Stimulated activated CD8-positive, alpha-beta memory T cell treated with anti-CD3 and anti-CD28 coated beads, Interleukin-15, amount 100 ng/mL, for 48 hours (primary cell): ENCODE measurements around the gene TMEM198.

ENCODE experiments used
- DNase-seq, 2 donors: peaks; one replicate each; pipeline ENCODE4 v3.0.0-alpha.2; 2020; ENCODE audit warnings: low read depth in 2 of 2

The TMEM198 gene

DNA sequence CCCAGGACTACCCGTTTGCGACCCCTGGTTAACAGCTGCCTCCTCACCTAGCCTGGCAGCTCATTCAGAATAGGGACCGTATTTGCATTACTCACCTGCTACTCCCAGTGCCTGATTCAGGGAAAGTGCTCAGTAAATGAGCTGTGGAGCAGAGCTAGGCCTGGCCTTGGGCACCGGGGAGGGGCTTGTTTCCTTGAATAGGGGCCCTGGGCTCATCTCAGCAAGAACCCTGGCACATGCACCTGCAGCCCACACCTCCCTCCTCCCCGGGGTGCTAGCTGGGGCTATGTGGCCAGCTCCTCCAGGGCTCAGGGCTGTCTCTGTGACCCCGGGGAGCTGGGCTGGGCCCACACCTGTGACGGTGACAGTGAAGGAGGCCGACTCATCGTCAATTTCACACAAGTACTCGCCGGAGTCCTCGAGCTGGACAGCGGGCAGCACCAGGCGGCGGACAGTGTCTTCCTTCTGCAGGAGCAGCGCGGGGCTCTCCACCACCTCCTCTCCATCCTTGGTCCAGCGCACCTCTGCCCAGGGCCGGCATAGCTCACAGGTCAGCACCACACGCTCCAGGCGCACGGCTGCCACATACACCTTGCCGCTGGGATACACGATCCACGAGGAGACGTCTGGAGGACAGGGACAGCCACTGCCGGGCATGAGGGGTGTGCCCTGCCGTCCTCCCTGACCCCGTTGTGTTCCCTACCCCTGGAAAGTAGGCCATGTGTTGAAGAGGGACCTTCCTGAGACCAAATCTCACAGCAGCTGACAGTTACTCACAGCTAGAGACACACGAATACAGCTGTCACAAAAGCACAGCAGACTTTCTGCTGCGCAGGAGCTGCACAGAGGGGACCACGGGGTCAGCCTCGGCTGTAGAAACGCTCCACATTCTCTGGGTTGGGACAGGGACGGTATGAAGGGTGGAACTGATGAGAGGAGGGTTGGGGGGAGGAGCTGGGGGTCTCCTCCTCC, 18.5 kb downstream of the TMEM198 start:
- no peak for DNase-seq

DNA sequence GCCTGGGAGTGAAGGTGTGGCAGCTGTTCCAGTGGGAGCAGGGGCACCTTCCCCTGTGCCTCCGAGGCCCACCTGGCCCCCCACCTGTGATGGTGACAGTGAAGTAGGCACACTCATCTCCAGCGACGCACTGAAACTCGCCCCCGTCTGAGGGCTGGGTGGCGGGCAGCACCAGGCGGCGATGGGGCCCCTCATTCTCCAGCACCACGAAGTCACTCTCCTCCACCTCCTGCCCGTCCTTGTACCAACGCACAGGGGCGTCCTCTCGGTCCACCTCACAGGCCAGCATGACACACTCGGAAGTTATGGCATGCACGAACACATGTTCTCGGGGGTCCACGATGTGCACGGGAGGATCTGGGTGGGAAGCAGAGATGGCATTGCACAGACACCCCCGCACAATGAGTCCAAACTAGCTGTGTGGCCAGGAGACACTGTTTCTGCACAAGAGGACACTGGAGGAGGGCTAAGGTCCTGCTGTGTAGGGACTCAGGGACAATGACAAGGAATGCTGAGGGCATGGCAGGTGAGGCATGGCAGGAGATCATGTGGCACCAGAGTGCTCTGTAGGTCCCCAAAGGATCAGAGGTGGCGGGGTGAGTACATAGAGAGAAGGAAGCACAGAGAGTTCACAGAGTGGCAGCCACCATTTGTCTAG, 19.6 kb downstream of the TMEM198 start:
- no peak for DNase-seq

DNA sequence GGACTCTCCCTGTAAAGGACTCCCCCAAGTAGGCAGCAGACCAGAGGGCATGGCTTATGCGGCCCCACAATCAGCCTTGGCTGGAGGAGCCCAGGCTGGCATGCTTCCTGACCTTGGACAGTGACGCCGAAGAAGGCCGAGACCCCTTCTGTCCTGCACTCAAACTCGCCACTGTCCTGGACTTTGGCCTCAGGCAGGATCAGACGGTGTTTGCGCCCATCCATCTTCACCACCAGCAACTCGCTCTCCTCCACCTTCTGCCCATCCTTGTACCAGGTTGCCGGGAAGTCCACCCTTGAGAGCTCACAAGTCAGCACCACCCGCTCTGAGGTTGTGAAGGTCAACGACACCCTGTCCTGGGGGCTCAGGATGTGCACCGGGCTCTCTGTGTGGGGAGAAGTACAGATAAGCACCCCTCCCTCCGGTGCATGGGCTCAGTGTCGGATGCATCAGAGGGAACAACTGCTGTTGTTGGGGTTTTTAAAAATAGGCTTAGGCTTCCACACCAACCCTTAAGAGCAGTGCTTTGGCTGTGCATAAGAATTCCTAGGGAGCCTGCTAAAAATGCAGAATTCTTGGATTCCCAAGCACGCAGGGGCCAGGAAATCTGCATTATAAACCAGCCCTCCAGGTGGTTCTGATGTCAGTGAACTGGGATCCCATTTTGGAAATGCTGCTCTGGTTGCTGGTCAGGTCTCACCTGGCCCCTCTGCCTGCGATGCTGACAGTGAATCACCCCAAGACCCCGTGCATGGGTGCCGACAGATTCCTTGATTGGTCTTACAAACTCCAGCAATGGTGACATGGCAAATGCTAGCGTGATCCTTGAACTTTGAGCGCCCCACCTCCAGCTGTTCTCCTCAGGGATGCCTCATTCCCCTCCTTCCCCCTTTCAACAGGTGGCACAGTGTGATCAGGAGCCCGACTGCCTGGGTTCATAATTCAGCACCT, 21.6 kb downstream of the TMEM198 start:
- no peak for DNase-seq

DNA sequence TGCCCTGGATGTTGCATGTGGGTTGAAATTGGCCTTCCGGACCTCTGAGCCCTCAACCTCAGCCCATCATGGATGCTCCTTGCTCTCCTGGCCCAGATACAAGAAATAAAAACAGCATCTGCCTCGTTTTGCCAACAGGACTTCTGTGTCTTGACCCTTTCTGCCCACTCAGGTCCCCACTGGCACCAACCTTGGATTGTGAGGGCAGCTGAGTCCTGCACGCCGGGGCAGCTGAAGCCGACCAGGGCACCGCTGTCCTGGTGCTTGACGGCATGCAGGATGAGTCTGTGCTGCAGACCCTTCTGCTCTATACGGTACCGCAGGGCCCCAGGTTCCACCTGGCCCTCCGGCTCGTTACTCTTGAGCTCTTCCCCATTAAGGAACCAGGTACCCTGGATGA, 22.8 kb downstream of the TMEM198 start:
- no peak for DNase-seq

DNA sequence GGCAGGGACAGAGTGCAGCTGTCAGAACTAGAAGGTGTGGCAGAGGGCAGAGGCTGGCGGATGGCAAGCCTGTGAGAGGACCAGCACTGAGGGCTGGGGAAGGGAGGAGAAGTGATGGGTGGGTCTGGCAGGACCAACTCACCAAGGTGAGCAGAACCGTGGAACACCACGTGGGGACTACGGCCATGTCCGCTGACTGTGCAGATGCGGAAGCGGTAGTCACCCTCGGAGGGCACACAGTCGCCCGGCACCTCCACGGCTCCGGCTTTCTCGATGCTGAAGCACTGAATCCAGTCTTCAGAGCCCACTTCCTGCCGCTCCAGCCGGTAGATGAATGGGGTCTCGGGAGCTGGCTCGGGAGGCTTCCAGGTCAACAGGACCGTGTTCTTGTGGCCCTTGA, 23.3 kb downstream of the TMEM198 start:
- DNase-seq: no peak

DNA sequence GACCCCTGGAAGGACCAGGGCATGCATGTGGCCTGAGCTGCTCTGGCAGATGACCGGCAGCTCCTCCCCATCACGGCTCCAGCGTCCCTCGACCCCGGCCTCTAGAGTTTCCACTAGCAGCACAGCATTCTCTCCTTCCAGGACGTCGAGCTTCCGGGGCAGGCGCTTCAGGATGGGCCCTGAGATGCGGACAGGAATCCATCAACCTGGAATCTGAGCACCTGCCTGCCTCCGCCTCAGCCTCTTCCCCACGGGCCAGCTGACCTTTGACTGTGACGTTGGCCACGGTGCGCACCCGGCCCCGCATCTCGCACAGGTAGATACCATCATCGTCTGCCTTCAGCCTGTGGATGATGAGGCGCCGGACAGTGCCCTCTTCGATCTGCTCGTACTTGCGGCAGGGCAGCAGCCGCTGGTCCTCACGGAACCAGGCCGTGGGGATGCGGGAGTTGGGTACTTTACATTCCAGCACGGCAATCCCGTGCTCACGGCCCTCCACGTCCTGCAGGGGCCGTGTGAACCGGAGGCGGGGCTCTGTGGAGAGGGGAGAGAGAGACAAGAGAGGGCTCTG, 24.0 kb downstream of the TMEM198 start:
- DNase-seq: no peak

DNA sequence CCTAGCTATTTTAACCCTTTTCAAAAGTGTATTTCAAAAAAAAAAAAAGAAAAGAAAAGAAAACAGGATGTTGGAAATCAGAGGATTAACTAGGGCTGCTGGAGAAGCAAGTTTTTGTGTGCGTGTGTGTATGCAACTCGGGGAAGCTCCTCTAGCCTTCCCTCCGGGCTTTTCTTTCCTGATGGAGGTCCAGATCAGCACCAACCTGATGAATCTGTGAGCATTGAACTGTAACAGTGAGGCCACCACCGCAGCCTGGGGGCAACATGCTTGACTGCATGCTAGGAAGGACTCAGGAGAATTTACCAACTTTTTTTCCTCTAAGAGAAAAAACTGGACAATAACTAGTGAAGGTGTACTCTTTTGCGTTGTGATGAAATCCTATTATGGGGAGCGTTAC, 25.2 kb downstream of the TMEM198 start:
- DNase-seq: no peak

DNA sequence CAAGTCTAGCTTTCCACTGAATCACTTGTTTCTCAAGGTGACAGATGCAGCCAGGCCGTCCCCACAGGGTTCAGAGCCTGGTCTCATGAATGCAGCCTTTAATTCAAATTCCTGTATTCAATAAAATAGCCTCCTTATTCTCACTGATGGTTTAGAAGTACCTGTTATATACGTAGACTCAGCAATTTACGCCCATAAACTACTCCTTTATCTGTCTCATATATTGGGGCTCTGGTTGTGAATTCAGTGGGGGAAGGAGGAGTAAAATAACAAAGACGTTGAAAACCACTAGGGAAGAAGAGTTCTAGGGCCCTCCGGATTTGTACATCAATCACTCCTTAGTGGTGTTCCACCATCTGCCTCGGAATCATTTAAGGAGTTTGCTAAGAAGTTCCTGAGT, 25.8 kb downstream of the TMEM198 start:
- no peak for DNase-seq

DNA sequence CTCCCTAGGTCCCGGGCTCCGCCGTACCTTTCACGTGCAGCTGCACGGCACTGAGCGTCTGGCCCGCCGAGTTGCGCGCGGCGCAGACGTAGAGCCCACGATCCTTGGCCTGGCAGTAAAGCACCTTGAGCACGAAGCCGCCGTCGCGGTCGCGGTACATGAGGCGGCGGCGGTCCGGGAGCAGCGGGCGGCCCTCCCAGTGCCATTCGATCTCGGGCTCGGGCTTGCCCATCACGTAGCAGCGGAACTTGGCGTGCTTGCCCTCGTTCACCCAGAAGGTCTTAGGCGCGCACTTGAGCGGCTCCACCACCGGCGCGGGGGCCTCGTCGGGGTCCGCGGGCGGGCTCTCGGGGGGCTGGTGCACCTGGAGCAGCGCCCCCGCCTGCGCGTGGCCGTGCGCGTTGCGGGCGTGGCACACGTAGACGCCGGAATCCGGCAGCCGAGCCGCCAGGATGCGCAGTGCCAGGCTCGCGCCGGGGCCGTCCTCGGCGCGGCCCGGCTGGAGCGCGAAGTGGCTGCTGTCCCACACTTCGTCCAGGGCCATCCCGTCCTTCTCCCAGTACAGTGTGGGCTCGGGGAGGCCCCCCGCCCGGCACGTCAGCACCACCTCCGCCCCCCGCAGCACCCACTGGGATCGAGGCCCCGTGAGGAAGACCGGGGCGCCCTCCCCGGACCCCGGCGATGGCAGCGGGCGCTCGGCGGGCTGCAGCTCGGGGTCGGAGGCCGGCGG, 26.5 kb downstream of the TMEM198 start:
- no peak for DNase-seq

DNA sequence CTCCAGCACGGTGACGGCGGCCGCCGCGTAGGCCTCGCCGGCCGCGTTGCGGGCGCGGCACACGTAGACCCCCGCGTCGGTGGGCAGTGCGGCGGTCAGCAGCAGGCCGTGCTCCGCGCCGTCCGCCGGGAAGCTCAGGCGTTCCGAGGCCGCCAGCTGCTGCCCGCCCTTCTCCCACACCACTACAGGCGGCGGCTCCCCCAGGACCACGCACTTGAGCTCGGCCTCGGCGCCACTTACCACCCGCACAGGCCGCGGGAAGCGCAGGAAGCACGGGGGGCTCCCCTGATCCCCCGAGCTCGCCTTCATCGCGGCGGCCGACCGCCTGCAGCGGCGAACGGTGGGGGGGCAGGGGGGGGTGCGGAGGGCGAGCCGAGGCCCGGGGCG, 27.1 kb downstream of the TMEM198 start:
- no peak for DNase-seq

DNA sequence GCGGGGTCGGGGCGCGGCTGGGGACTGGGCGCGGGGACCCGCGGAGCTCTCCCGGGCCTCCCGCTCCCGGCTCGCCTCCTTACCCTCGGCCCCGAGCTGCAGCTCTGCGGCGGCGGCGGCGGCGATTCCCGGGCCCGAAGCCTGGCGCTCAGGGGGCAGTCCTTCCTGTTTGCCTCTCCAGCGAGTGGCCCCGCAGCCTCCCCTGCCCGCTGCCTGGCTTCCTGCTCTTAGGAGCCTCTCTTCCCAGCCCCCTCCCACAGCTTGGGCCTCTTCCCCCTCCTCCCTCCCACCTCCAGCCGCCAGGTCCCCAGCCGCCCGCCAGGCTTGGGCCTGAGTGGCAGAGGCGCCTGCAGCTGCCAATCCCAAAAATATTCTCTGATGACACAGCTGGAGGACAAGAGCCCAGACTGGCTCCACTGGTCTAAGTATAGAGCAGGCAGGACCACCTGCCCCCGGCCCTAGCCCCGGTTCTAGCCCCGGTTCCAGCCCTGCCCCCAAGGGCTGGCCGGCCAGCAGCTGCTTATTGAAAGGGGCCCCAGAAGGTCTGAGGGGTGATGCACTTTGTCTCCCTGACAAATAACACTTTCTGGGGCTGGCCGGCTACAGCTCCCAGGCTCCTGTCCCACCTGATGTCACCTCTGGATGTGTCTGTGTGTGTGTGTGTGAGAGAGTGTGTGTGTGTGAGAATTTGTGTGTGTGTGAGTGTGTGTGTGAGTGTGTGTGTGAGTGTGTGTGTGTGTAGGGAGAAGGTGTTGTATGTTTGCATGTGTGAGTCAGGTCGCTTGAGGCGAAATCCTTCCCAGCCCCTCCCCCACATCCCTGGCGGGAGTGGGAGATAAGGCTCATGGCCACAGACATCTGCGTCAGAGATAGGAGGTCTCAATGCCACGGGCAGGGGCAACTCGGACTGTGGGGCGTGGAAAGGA, 27.7 kb downstream of the TMEM198 start, which contains the start of gene OBSL1:
TSS of gene OBSL1 (minus strand) at position 229 of the 926 bp plus-strand sequence. CDS start 307 bp downstream, outside the sequence.
- no peak for DNase-seq

DNA sequence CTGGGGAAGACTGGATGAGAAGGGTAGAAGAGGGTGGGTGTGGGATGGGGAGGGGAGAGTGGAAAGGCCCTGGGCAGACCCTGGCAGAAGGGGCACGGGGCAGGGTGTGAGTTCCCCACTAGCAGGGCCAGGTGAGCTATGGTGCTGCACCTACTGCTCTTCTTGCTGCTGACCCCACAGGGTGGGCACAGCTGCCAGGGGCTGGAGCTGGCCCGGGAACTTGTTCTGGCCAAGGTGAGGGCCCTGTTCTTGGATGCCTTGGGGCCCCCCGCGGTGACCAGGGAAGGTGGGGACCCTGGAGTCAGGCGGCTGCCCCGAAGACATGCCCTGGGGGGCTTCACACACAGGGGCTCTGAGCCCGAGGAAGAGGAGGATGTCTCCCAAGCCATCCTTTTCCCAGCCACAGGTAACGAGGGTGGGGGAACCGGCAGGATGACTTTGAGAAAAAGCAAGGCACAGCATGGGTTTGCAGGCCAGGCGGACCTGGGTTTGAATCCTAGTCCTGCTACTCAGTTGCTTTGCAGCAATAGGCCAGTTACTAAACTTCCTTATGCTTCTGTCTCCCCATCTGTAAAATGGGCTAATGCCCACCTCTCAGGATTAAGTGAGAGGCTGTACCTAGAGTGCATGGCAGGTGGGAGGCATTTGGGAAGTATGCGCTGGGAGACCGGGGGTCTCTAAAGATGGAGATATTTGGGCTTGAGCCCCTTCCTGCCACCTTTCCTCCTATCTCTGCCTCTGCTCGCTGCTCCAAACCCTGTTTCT, 28.6 kb downstream of the TMEM198 start, which contains the start of gene INHA:
TSS of gene INHA (plus strand) at position 74 of the 765 bp plus-strand sequence. CDS start at position 139, 65 bp downstream.
- no peak for DNase-seq

DNA sequence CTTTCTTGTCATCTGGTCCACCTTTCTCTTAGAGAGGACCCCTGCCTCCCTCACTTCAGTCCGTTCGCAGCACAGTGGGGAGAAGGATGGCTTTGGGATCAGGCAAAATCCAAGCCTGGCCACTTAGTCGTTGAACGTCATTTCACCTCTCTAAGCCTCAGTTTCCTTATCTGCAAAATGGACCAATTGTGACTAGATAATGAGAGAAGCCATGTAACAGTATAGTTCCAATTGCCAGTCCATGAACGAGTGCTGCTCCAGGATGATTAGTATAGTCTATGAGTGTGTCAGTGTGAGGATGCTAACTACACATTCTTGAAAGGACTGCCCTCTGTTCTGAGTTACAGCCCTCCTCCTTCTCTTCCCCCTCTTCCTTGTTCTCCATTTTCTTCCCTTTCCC, 29.3 kb downstream of the TMEM198 start:
- DNase-seq: no peak

DNA sequence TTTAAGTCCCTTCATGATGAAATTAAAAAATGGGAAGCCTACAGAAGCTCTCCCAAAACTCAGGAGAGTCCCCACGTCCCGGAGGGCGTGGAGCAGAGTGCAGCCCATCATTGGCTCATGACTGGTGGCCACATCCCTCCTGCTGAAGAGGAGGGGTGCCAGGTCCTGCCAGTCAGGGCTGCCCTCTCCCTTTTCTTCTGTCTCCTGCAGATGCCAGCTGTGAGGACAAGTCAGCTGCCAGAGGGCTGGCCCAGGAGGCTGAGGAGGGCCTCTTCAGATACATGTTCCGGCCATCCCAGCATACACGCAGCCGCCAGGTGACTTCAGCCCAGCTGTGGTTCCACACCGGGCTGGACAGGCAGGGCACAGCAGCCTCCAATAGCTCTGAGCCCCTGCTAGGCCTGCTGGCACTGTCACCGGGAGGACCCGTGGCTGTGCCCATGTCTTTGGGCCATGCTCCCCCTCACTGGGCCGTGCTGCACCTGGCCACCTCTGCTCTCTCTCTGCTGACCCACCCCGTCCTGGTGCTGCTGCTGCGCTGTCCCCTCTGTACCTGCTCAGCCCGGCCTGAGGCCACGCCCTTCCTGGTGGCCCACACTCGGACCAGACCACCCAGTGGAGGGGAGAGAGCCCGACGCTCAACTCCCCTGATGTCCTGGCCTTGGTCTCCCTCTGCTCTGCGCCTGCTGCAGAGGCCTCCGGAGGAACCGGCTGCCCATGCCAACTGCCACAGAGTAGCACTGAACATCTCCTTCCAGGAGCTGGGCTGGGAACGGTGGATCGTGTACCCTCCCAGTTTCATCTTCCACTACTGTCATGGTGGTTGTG, 30.9 kb downstream of the TMEM198 start:
- DNase-seq: no peak

DNA sequence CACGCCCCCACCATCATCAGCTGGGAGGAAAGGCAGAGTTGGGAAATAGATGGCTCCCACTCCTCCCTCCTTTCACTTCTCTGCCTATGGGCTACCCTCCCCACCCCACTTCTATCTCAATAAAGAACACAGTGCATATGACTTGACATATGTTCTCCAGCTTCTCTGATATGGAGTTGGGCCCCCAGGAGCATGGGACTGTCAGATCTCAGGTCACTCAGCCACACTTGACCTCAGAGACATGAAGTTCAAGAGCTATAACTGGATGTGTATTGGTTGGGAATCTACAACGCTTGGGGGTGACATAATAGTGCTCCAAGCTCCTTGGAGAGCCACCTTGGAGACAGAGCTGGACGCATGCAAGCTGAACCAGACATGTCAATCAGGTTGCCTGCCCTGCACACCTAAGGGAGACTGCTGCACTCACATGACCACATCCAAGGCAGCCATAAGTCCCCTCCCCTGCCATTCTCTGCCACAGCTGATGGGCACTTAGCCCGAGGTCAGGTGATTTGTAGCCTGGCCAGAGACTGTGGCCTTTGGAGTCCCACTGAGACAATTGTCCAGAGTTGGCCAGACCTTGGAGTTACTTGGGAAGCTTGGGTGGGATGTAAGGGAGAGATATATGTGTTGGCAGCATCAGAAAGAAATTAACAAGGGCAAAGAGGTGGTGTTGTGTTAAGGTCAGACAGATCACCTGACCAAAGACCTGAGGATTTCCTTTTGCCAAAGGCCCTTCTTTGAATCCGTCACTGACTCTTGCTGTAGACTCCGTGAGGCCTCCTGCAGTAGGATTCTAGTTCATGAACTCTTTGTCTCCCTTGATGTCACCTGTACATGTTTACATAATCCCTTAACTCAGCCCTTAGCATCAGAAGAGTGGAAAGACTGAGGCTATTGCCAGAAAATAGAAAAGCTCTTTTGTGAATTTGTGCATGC, 32.0 kb downstream of the TMEM198 start:
- DNase-seq: no peak

DNA sequence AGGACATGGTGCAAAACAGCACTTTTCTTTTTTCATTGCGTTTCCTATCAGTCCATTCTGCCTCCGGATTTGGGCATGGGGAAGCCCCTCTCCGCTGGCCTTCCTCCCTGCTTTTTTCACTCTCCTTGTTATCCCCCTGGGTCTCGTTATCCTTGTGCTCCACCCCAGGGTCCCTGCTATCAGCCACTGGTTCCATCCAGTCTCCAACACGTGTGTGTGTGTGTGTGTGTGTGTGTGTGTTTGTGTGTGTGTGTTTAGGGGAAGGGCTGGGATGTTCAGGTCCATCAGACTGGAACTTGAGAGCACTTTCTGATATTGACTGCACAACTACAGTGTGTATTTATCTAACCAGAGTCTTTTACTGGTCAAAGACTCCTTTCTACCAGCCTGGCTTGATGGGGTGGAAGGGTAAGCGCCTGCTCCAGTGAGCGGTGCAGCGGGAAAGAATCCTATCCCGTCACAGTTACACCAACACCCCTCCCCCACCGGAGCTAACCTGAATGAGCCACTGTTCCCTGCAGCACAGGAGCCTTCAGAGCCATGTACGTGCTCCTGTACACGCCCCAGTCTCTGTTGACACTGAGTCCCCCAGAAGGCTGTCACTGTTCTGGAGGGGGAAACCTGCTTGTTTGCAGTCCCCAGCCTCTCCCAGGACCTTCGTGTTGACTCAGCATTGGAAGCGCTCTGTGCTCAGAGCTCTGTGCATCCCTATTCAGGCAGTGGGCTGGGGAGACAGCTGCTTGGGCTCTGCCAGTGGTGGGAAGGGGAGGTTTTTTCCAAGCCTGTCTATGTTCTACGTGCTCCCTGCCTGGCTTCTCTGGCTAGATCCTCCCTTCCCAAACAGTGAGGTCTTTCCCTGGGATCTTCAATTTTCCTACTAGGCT, 32.9 kb downstream of the TMEM198 start:
- no peak for DNase-seq
